Epithelial cell of proximal tubule (primary cell): ENCODE data around the gene ADCY7. TPM values are rescaled to one million over a fixed set of nuclear protein-coding genes. Genes with fewer than 3 reads are reported as not detected.

Source experiments
- DNase-seq: peaks from one replicate; pipeline ENCODE4 v3.0.0-alpha.2; 2011; ENCODE audit warnings: low read depth
- H3K4me3 ChIP-seq: 2 replicates; pipeline ENCODE4 v1.5.1; 2011; ENCODE audit warnings: low read depth, mild to moderate bottlenecking, low read length
- total RNA-seq: library from RNA; depleted of rRNA; stranded (reverse); fragments of >200 nt; gene quantifications from 2 replicates; pipeline ENCODE4 v1.2.3, GENCODE V29; 2015
- TF ChIP-seq, protein P1 (sequence below): conservative IDR thresholded peaks from 2 replicates; pipeline ENCODE4 v1.5.1; 2012; ENCODE audit warnings: low read depth, mild to moderate bottlenecking, low read length

The ADCY7 gene
- total RNA-seq, 1 donor from 2014 or later: 33.4 TPM

DNA sequence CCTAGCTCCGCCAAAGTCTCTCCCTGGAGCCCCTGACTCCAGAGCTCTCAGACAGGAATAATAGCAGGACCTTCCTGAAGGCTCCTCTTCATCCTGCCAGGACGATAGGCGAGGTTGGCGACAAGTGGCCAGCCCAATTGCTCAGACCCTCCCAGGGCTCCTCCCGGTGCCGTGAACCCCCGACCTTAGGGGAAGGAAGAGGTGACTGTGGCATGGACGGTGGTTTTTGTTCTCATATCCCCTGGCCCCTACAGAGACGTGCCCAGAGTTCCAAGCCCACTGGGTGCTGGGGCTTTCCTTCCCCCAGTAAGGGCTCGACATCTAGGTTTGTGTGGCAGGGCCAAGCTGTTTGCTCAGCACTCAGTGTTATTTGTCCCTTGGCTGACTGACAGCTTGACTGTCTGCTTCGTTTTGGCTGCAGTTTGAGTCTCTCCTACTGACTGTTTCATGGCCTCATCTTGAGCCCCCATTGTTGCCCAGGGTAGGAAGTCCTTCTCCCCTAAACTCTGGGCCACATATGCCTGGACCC is 4.6 kb upstream of the ADCY7 start:
- DNase-seq: no peak
- TF ChIP-seq, protein P1, sequence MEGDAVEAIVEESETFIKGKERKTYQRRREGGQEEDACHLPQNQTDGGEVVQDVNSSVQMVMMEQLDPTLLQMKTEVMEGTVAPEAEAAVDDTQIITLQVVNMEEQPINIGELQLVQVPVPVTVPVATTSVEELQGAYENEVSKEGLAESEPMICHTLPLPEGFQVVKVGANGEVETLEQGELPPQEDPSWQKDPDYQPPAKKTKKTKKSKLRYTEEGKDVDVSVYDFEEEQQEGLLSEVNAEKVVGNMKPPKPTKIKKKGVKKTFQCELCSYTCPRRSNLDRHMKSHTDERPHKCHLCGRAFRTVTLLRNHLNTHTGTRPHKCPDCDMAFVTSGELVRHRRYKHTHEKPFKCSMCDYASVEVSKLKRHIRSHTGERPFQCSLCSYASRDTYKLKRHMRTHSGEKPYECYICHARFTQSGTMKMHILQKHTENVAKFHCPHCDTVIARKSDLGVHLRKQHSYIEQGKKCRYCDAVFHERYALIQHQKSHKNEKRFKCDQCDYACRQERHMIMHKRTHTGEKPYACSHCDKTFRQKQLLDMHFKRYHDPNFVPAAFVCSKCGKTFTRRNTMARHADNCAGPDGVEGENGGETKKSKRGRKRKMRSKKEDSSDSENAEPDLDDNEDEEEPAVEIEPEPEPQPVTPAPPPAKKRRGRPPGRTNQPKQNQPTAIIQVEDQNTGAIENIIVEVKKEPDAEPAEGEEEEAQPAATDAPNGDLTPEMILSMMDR: no peak
- H3K4me3 ChIP-seq: no peak overlapping the region

DNA sequence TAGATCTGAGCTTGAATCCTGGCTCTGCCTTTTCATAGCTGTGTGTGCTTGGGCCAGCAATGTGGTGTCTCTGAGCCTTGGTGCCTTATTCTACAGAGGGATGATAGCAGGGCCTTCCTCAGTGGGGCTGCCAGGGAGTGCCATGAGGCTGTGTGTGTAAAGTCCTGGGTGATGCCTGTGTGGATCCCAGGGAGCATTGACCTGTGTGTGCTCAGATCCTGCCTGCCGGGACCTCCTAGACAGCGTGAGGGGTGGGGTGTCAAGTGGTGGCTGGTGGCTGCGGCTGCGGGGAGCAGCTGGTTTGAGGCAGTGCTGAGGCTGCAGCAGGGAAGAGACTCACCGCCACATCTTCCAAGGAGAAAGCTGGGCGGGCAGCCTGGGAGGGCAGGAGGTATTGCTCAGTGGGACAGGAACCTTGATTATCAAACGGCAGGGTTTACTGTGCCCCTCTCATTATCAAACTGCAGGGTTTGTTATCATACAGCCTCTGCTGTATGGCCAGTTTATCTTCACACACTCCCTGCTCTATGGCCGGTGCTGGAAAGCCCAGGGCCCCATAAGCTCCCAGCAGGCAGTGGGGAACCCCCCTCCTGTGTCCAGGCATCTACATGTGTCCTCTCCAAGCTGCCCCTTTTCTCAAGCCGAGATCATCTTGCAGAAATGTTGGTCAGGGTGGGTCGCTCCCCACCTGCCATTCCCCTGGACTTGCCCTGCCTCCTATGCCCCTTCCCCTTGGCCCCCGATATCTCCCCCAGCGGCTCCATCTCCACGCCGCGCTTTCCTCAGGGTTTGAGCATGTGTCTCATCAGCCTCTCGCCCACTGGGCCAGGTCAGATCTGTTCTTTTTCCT is 3.1 kb upstream of the ADCY7 start:
- DNase-seq: no peak
- TF ChIP-seq, protein P1: no peak
- no peak overlapping the region for H3K4me3 ChIP-seq

DNA sequence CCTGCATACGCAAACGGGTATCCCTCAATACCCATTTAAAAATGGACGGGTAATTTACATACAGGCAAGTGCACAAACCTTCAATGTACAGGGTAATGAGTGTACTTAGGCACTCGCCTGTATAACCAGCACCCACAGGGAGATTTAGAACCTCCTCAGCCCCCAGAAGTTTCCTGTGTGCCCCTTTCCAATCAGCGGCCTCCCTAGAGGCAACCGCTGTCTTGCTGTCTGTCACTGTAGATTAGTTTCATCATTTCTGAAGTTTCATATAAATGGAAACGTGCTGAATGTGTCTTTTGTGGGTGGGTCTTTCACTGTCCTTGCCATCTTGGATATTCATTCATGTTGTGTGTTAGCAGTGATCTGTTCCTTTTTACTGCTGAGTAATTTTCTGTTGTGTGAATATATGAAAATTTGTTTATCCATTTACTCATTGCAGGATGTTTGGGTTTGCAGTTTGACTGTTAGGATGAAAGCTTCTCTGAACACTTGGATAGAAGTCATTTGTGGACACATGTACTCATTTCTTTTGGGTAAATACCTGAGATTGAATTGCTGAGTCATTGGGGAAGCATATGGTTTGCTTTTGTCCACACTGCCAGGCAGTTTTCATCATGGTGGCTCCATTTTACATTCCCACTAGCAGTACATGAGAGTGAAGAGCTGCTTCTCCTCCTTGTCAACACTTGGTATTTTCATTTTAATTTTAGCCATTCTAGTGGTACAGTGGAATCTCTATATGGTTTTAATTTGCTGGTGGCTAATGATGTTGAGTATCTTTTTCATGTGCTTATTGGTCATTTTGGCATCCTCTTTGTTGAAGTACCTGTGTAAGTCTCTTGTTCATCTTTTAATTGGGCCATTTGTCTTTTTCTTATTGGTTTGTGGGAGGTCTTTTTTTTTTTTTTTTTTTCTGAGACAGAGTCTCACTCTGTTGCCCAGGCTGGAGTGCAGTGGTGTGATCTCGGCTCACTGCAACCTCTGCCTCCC is 2.1 kb upstream of the ADCY7 start:
- TF ChIP-seq, protein P1: no peak
- no peak for DNase-seq
- no peak overlapping the region for H3K4me3 ChIP-seq

DNA sequence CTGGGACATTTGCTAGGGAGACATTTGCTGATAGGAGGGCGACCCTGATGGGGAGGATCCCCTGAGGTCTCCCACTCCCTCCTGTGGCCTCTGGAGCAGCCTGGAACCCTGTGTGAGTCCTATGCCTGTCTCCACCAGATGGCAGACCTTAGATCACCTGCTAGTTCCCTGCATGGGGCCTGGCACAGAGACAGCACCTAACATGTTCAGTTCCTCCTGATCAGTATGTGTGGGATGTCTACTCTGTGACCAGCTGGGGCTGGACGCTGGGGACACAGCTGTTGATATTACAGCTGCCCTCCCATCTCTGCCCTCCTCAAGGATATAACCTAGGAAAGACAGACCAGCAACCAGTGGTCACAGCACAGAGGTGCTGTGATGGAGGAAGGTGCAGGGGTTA is 1.1 kb upstream of the ADCY7 start:
- DNase-seq: no peak

DNA sequence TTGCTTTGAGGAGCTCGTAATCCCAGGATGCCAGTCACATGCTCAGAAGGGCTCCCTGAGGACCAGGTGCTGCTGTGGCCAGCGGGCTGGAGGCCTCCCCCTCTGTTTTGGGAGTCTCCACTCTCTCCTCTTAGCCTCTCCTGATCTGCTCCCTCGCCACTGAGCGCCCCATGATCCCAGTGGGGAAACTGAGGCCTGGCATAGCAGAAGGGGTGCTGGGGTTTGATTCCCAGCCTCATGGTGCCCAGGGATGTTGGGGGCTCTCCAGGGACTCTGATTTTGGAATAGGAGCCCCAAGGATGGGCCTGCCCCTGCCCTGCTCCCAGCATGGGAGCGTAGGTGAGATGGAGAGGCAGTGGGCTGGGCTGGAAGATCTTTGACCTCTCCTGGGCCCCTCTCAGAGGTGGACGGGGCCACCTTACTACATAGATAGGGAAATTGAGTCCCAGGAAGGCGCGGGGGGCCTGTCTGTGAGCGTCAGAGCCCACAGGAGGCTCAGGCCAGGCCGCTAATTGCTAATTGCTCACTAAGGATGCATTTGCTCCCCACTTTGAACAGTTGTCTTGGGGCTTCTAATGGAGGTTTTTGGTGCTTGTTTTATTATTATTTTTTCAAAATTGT is 525 bp upstream of the ADCY7 start:
- TF ChIP-seq, protein P1: no peak
- H3K4me3 ChIP-seq: peak overlapping the region; percentile 55
- DNase-seq: no peak

More for the DNA sequence above, 1.1 kb upstream of the ADCY7 start:
- H3K4me3 ChIP-seq: no peak overlapping the region
- TF ChIP-seq, protein P1: peak; percentile 58

DNA sequence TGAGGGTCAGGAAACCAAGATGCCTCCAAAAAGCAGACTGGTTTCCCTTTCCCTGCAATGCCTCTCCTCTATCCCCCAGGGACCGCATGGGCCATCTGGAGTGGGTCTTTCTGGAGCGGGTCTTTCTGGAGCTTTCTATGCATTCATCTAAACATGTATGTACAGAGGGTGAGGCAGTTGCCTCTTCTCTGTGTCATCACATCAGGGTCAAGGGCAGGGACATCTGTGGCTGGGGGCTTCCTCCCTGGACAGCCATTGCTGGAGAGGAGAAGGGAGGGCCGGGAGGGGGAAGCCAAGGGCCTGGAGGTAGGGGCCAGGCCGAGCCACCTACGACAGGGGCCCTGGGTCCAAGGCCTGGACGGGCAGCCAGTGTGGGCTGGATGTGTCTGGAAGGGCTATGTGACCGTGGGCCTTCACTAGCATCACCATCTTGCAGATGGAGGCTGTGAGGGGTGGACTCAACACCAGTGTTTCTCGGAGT is 840 bp downstream of the ADCY7 start:
- H3K4me3 ChIP-seq: no peak overlapping the region
- TF ChIP-seq, protein P1: no peak
- DNase-seq: no peak
